B cell (primary cell): ENCODE measurements around the gene ETV6. TPM values are rescaled to one million over a fixed set of nuclear protein-coding genes. Genes with fewer than 3 reads are reported as not detected.

ENCODE experiments used
- ATAC-seq: fragments of 200-7000 bp; cut with Tn5 transposase; one replicate; pipeline ENCODE4 v1.10.0; 2021; ENCODE audit warnings: low read depth, mild to moderate bottlenecking, moderate number of reproducible peaks, moderate library complexity
- CTCF ChIA-PET: fragments of 350-600 bp; sonication (Branson Sonifier 250); formaldehyde crosslinking; loops from one replicate; lab custom pipeline; 2021; ENCODE audit warnings: antibody characterized with exemption, inconsistent platforms; lab: Charles Lee
- POLR2A ChIA-PET: fragments of 350-600 bp; sonication (Branson Sonifier 250); formaldehyde crosslinking; loops from one replicate; lab custom pipeline; 2021; ENCODE audit warnings: antibody characterized with exemption; lab: Charles Lee
- DNase-seq: peaks from one replicate; pipeline ENCODE4 v3.0.0; 2013
- H2AFZ ChIP-seq: 2 replicates; pipeline ENCODE4 v1.6.1; 2012; ENCODE audit warnings: mild to moderate bottlenecking, low read depth, low read length; ENCODE audit not compliant: insufficient read depth, poor library complexity, severe bottlenecking
- H3K27ac ChIP-seq, 2 donors: 1 replicate in 1 of 2; 2 replicates in 1 of 2; pipeline ENCODE4 v1.5.1; 2012 to 2013; ENCODE audit warnings: low read length in 2 of 2, mild to moderate bottlenecking in 2 of 2, moderate library complexity in 1 of 2
- H3K27me3 ChIP-seq, 4 experiments: fragments of 200-600 bp in 1 of 4; sonication (generic) in 1 of 4; replicated peaks in 1 of 4; 1 replicate in 2 of 4; 2 replicates in 2 of 4; pipeline versions ENCODE4 v1.6.1 to v1.7.0; 2013 to 2016; ENCODE audit warnings: low read length in 3 of 4, mild to moderate bottlenecking in 2 of 4, mixed read lengths in 1 of 4, moderate library complexity in 1 of 4; ENCODE audit not compliant: insufficient read depth in 4 of 4, control insufficient read depth in 3 of 4; ENCODE audit errors: control extremely low read depth in 1 of 4
- H3K36me3 ChIP-seq, 2 experiments: replicated peaks in 1 of 2; 1 replicate in 1 of 2; 2 replicates in 1 of 2; pipeline versions ENCODE4 v1.6.1 to v1.7.1; 2013; ENCODE audit warnings: low read length in 1 of 2; ENCODE audit not compliant: insufficient read depth in 2 of 2, control insufficient read depth in 1 of 2; ENCODE audit errors: control extremely low read depth in 1 of 2, extremely low read depth in 1 of 2
- H3K4me1 ChIP-seq, 2 donors: fragments of 200-600 bp in 1 of 2; sonication (generic) in 1 of 2; 1 replicate in 1 of 2; 2 replicates in 1 of 2; pipeline versions ENCODE4 v1.5.1 to v1.6.1; 2013 to 2017; ENCODE audit warnings: low read length in 2 of 2; ENCODE audit not compliant: control insufficient read depth in 2 of 2, insufficient read depth in 2 of 2
- H3K4me2 ChIP-seq: replicated peaks from 2 replicates; pipeline ENCODE3; 2012; ENCODE audit warnings: mild to moderate bottlenecking, low read depth, low read length; ENCODE audit not compliant: poor library complexity, severe bottlenecking
- H3K4me3 ChIP-seq, 5 experiments: fragments of 200-600 bp in 1 of 5; sonication (generic) in 1 of 5; 1 replicate in 3 of 5; 2 replicates in 2 of 5; pipeline versions ENCODE4 v1.5.1 to v1.7.0; 2011 to 2016; ENCODE audit warnings: low read length in 4 of 5, mild to moderate bottlenecking in 4 of 5, low read depth in 2 of 5, control low read depth in 1 of 5, moderate library complexity in 1 of 5; ENCODE audit not compliant: insufficient read depth in 1 of 5; ENCODE audit errors: control extremely low read depth in 1 of 5, extremely low read depth in 1 of 5
- H3K79me2 ChIP-seq: fragments of 200-600 bp; sonication (generic); one replicate; pipeline ENCODE4 v1.6.0; 2016; ENCODE audit warnings: low read length; ENCODE audit not compliant: control insufficient read depth, insufficient read depth
- H3K9ac ChIP-seq: fragments of 200-600 bp; sonication (generic); 2 replicates; pipeline ENCODE4 v1.6.1; 2017; ENCODE audit warnings: mild to moderate bottlenecking, low read length, moderate library complexity
- H3K9me3 ChIP-seq, 3 donors: one replicate each; pipeline versions ENCODE4 v1.6.1 to v1.7.1; 2013; ENCODE audit warnings: low read length in 2 of 3; ENCODE audit not compliant: control insufficient read depth in 2 of 3, insufficient read depth in 1 of 3; ENCODE audit errors: control extremely low read depth in 1 of 3
- H4K20me1 ChIP-seq: 2 replicates; pipeline ENCODE4 v1.6.0; 2012; ENCODE audit warnings: mild to moderate bottlenecking, low read length; ENCODE audit not compliant: insufficient read depth, control insufficient read depth, poor library complexity, severe bottlenecking
- H3K27ac Mint-ChIP-seq: one replicate; pipeline ENCODE4 v1.8.0; 2021; ENCODE audit warnings: mixed read lengths
- H3K27me3 Mint-ChIP-seq: one replicate; pipeline ENCODE4 v1.8.0; 2021; ENCODE audit warnings: mixed read lengths
- H3K4me1 Mint-ChIP-seq: one replicate; pipeline ENCODE4 v1.8.0; 2021; ENCODE audit warnings: mixed read lengths
- H3K4me3 Mint-ChIP-seq: one replicate; pipeline ENCODE4 v1.8.0; 2021; ENCODE audit warnings: mixed read lengths
- H3K9me3 Mint-ChIP-seq: one replicate; pipeline ENCODE4 v1.8.0; 2022; ENCODE audit warnings: mixed read lengths; ENCODE audit not compliant: insufficient read depth
- CTCF ChIP-seq: fragments of 200-600 bp; IDR thresholded peaks from one replicate; pipeline ENCODE4 v1.8.0; 2022; ENCODE audit warnings: antibody characterized with exemption, mild to moderate bottlenecking
- EZH2 ChIP-seq: IDR thresholded peaks from 2 replicates; pipeline ENCODE4 v1.6.1; 2012; ENCODE audit warnings: borderline replicate concordance, low read depth, mild to moderate bottlenecking, moderate library complexity, low read length; ENCODE audit not compliant: insufficient read depth, poor library complexity, severe bottlenecking
- WGBS: methylation state at CpG from one replicate; pipeline ENCODE4 v1.1.5; 2013; ENCODE audit warnings: missing lambda C conversion rate; ENCODE audit not compliant: insufficient coverage; 5-methylcytosine and 5-hydroxymethylcytosine counted together
- intact Hi-C: fragments of 100-400 bp; cut with micrococcal nuclease; formaldehyde crosslinking; loops from one replicate; pipeline ENCODE4 v1.10.0; 2022
- polyA plus RNA-seq: library from polyadenylated mRNA; depleted of rRNA; stranded (reverse); fragments of >200 nt; gene quantifications from 2 replicates; pipeline ENCODE4 v1.2.3, GENCODE V29; 2012
- total RNA-seq, 2 donors: library from RNA; stranded (reverse); fragments of 120-200 nt in 1 of 2; gene quantifications; 1 replicate in 1 of 2; 2 replicates in 1 of 2; pipeline versions ENCODE4 v1.2.3 to v1.2.4, GENCODE V29; 2013 to 2022

The ETV6 gene
- total and polyA plus RNA-seq, 2 donors (not counting 1 experiment from before 2014, with no cell fraction given): 17.4 to 123 TPM

DNA sequence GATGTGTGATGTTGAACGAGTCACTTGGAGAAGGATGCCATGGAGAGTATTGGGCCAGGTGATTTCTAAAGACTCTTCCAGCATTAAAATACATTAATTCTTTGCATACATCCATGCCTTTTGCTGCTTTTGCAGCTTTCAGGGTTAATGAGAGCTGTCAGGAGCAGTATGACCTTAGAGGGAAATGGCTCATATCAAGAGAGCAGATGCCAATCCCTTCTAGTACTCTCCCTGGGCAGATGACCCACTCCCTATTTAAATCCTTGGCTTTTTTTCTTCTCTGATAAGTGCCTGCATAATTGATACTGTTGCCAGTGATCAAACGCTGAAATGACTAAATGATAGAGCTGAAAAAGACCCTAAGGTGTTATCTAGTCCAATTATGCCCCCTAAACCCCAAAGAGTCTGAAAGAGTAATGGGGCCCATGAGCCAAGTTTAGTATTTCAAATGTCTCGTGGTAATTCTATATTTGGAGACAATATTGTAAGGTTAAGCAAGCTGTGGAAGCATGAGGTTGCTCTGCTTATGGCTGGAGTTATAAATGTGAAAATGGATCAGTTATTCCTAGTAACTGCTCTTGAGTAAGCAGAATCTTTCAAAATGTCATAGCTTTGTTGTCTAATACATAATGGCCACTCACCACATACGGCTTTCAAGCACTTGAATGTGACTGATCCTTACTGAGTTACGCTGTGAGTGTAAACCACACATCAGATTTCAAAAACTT, 137.3 kb downstream of the ETV6 start:
- H3K79me2 ChIP-seq: peaks cover 87% of the 10 kb centered on the region
- no peak overlapping the region for H3K27ac ChIP-seq
- no CpG with 5 or more reads among the region's 5 CpGs for WGBS
- ATAC-seq: no peak
- intact Hi-C loops: no loop called here
- no peak overlapping the region for H3K4me3 Mint-ChIP-seq
- H2AFZ ChIP-seq: no peak overlapping the region
- no peaks in the 10 kb centered on the region for H3K9me3 ChIP-seq
- no peak overlapping the region for H3K27ac Mint-ChIP-seq
- H3K27me3 ChIP-seq: no peaks in the 10 kb centered on the region
- H4K20me1 ChIP-seq: peaks cover 29% of the 10 kb centered on the region
- H3K36me3 ChIP-seq: peaks cover 3 to 11% of the 10 kb centered on the region in 2 experiments
- peaks cover 0 to 6% of the 10 kb centered on the region in 2 donors for H3K4me1 ChIP-seq
- DNase-seq: no peak
- TF ChIP-seq CTCF (no peak), EZH2 (no peak)
- ChIA-PET POLR2A (no interaction called here), CTCF (no interaction called here)
- H3K9ac ChIP-seq: no peak overlapping the region
- H3K4me1 Mint-ChIP-seq: peaks cover 49% of the 10 kb centered on the region
- H3K4me2 ChIP-seq: no peak overlapping the region
- H3K4me3 ChIP-seq: no peak overlapping the region
- no peaks in the 10 kb centered on the region for H3K9me3 Mint-ChIP-seq
- no peaks in the 10 kb centered on the region for H3K27me3 Mint-ChIP-seq

- Mint-ChIP-seq H3K9me3 (no peaks in the 10 kb centered on the region), H3K4me3 (no peak overlapping the region), H3K4me1 (peaks cover 48% of the 10 kb centered on the region), H3K27me3 (no peaks in the 10 kb centered on the region), H3K27ac (peak overlapping the region; percentile 37)
- no peak for TF ChIP-seq CTCF
- TF ChIP-seq EZH2: no peak
- ChIA-PET CTCF (no interaction called here), POLR2A (no interaction called here)
- intact Hi-C loops: no loop called here
- H3K27ac ChIP-seq: no peak overlapping the region
- H2AFZ ChIP-seq: no peak overlapping the region
- H3K4me1 ChIP-seq: peaks cover 0 to 6% of the 10 kb centered on the region in 2 donors
- peaks cover 2 to 15% of the 10 kb centered on the region in 2 experiments for H3K36me3 ChIP-seq
- no peak overlapping the region for H3K4me3 ChIP-seq
- H3K9ac ChIP-seq: no peak overlapping the region
- peaks cover 29% of the 10 kb centered on the region for H4K20me1 ChIP-seq
- H3K9me3 ChIP-seq: no peaks in the 10 kb centered on the region
- H3K79me2 ChIP-seq: peaks cover 81% of the 10 kb centered on the region
- ATAC-seq (no peak), DNase-seq (no peak)
- H3K27me3 ChIP-seq: no peaks in the 10 kb centered on the region
- WGBS: no CpG with 5 or more reads among the region's 1 CpG
- H3K4me2 ChIP-seq: no peak overlapping the region
These were observed 138.0 kb downstream of the ETV6 start for GRCh38 chr12:11787437-11787836.
